MM.1S (cell line): ENCODE results near the gene FAM240A.

ENCODE experiments used
- DNase-seq: peaks from one replicate; pipeline ENCODE4 v3.0.0-alpha.2; 2015
- H2AFZ ChIP-seq: fragments of 300-600 bp; sonication (generic); 2 replicates; pipeline ENCODE4 v1.6.0; 2016; ENCODE audit warnings: antibody characterized with exemption, low read length
- H3F3A ChIP-seq: fragments of 300-600 bp; sonication (generic); 2 replicates; pipeline ENCODE4 v1.6.1; 2016; ENCODE audit warnings: mild to moderate bottlenecking, antibody characterized with exemption, low read length, moderate library complexity, mixed read lengths; ENCODE audit not compliant: insufficient read depth
- H3K27ac ChIP-seq: fragments of 300-600 bp; sonication (generic); 2 replicates; pipeline ENCODE4 v1.5.1; 2016; ENCODE audit warnings: mild to moderate bottlenecking, low read length
- H3K27me3 ChIP-seq: fragments of 300-600 bp; sonication (generic); replicated peaks from 2 replicates; pipeline ENCODE4 v1.6.0; 2016; ENCODE audit warnings: low read length; ENCODE audit not compliant: insufficient read depth
- H3K36me3 ChIP-seq: fragments of 300-600 bp; sonication (generic); replicated peaks from 2 replicates; pipeline ENCODE4 v1.6.1; 2016; ENCODE audit warnings: mild to moderate bottlenecking, low read length, mixed read lengths; ENCODE audit not compliant: insufficient read depth
- H3K4me1 ChIP-seq: fragments of 300-600 bp; sonication (generic); 2 replicates; pipeline ENCODE4 v1.6.1; 2016; ENCODE audit warnings: low read length, mixed read lengths
- H3K4me2 ChIP-seq: fragments of 300-600 bp; sonication (generic); 2 replicates; pipeline ENCODE4 v1.6.0; 2016; ENCODE audit warnings: low read depth, low read length
- H3K4me3 ChIP-seq: fragments of 300-600 bp; sonication (generic); 2 replicates; pipeline ENCODE4 v1.5.1; 2016; ENCODE audit warnings: low read length, mixed read lengths
- H3K79me2 ChIP-seq: fragments of 300-600 bp; sonication (generic); 2 replicates; pipeline ENCODE4 v1.6.1; 2016; ENCODE audit warnings: mixed run types, low read length, mixed read lengths
- H3K9ac ChIP-seq: fragments of 300-600 bp; sonication (generic); 2 replicates; pipeline ENCODE4 v1.6.1; 2016; ENCODE audit warnings: low read length, mixed read lengths
- H3K9me2 ChIP-seq: fragments of 300-600 bp; sonication (generic); replicated peaks from 2 replicates; pipeline ENCODE4 v1.6.1; 2016; ENCODE audit warnings: mild to moderate bottlenecking, low read length, mixed read lengths; ENCODE audit not compliant: insufficient read depth
- H3K9me3 ChIP-seq: fragments of 300-600 bp; sonication (generic); replicated peaks from 2 replicates; pipeline ENCODE4 v1.6.1; 2016; ENCODE audit warnings: mild to moderate bottlenecking, low read length, mixed read lengths; ENCODE audit not compliant: insufficient read depth
- H4K20me1 ChIP-seq: fragments of 300-600 bp; sonication (generic); 2 replicates; pipeline ENCODE4 v1.6.1; 2016; ENCODE audit warnings: mild to moderate bottlenecking, low read length, moderate library complexity, mixed read lengths; ENCODE audit not compliant: insufficient read depth
- CTCF ChIP-seq: fragments of 300-600 bp; sonication (generic); IDR thresholded peaks from 2 replicates; pipeline ENCODE4 v1.5.1; 2016; ENCODE audit warnings: antibody characterized with exemption, low read length, mixed read lengths
- EZH2 ChIP-seq: fragments of 300-600 bp; sonication (generic); optimal IDR thresholded peaks from 2 replicates; pipeline ENCODE3; 2017; ENCODE audit warnings: low read depth, mild to moderate bottlenecking, antibody characterized with exemption, low read length, mixed read lengths
- EZH2phosphoT487 ChIP-seq: fragments of 300-600 bp; sonication (generic); IDR thresholded peaks from 2 replicates; pipeline ENCODE4 v1.6.1; 2018; ENCODE audit warnings: antibody characterized with exemption, low read length

FAM240A gene

DNA sequence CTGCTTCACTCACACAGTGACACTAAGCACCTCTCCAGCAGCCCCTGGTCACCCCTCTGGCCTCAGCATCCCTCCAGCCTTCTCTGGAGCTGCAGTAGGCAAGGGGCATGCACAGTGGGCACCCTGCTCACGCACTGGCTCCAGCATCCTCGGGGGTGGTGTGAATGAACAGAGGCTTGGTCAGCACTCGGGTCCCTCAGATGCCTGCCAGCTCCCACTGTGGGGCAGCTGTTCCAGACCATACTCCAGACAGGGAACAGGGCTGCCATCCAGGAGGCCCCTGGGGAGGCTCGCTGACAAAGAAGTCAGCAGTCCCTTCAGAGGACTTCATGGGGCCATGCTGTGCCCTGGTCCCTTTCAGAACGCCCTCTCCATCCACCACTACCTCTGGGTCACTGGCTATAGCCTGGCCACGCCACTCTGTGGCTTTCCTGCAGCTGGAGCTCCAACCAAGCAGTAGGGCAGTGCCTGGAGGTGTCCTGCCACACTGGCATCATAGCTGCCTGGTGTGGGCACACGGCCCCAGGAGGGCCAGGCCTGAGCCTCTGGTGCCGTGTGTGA, 54.8 kb downstream of the FAM240A start:
- no peak overlapping the region for H3K4me2 ChIP-seq
- no peaks in the 10 kb centered on the region for H3K27me3 ChIP-seq
- no peak overlapping the region for H3K4me3 ChIP-seq
- H3K27ac ChIP-seq, result no peak overlapping the region
- H3K9me3 ChIP-seq, result no peaks in the 10 kb centered on the region
- no peaks in the 10 kb centered on the region for H3K4me1 ChIP-seq
- H3K9me2 ChIP-seq, result no peaks in the 10 kb centered on the region
- H3K36me3 ChIP-seq, result no peaks in the 10 kb centered on the region
- TF ChIP-seq EZH2 (no peak), CTCF (no peak), EZH2phosphoT487 (no peak)
- H4K20me1 ChIP-seq, result no peaks in the 10 kb centered on the region
- no peak for DNase-seq
- no peaks in the 10 kb centered on the region for H3F3A ChIP-seq
- no peak overlapping the region for H3K9ac ChIP-seq
- H3K79me2 ChIP-seq, result no peaks in the 10 kb centered on the region
- H2AFZ ChIP-seq, result no peak overlapping the region

- Histone ChIP-seq H3K36me3 (no peaks in the 10 kb centered on the region), H3K27me3 (no peaks in the 10 kb centered on the region), H3K4me1 (no peaks in the 10 kb centered on the region), H3K9ac (no peak overlapping the region), H2AFZ (no peak overlapping the region), H3K9me2 (no peaks in the 10 kb centered on the region), H3K9me3 (no peaks in the 10 kb centered on the region), H3F3A (no peaks in the 10 kb centered on the region), H3K4me2 (no peak overlapping the region), H3K4me3 (no peak overlapping the region), H4K20me1 (no peaks in the 10 kb centered on the region), H3K27ac (no peak overlapping the region), H3K79me2 (no peaks in the 10 kb centered on the region)
- TF ChIP-seq EZH2 (no peak), EZH2phosphoT487 (no peak), CTCF (no peak)
- no peak for DNase-seq
Observed at GRCh38 chr3:46667657-46668056, 55.3 kb downstream of the FAM240A start.

DNA sequence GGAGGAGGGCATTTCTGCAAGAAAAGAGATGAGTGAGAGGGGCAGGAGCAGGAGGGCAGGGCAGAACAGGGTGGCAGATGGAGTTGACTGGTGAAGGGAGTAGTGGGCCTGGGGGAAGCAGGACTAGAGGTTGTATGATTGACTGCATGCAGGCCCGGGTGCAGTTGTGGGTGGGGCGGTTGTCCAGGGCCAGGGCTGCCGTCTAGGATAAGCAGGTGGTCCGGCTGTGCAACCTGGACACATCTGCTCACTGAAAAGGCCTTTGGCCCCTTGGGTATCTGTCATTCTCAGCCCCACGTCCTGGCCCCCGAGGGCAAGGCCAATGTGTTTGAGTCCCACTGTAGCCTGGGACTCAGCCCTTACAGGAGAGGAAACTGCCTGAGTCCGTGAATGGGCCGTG, 55.8 kb downstream of the FAM240A start:
- Histone ChIP-seq H3K9ac (no peak overlapping the region), H3K4me3 (no peak overlapping the region), H3K9me3 (no peaks in the 10 kb centered on the region), H2AFZ (no peak overlapping the region), H3K27ac (no peak overlapping the region), H3K9me2 (no peaks in the 10 kb centered on the region), H4K20me1 (no peaks in the 10 kb centered on the region), H3K79me2 (no peaks in the 10 kb centered on the region), H3K4me1 (no peaks in the 10 kb centered on the region), H3K36me3 (no peaks in the 10 kb centered on the region), H3K4me2 (no peak overlapping the region), H3K27me3 (no peaks in the 10 kb centered on the region), H3F3A (no peaks in the 10 kb centered on the region)
- no peak for DNase-seq
- TF ChIP-seq EZH2, result no peak
- no peak for TF ChIP-seq CTCF
- no peak for TF ChIP-seq EZH2phosphoT487
